ENCODE measurements around the gene NUP54.

GRCh38 chr4:76192236-76192635 lies 44.0 kb upstream of the NUP54 start:
- no peak for TF ChIP-seq EZH2 (IDR thresholded peaks at IDR 0.05; ENCODE audit: insufficient read depth, poor library complexity, severe bottlenecking)
- TF ChIP-seq EZH2phosphoT487 (IDR thresholded peaks at IDR 0.05; ENCODE audit: insufficient read depth, low read depth): no peak

All from GM23248 (cell line).